Measurements from ENCODE around the gene ZCRB1.

Gene ZCRB1

DNA sequence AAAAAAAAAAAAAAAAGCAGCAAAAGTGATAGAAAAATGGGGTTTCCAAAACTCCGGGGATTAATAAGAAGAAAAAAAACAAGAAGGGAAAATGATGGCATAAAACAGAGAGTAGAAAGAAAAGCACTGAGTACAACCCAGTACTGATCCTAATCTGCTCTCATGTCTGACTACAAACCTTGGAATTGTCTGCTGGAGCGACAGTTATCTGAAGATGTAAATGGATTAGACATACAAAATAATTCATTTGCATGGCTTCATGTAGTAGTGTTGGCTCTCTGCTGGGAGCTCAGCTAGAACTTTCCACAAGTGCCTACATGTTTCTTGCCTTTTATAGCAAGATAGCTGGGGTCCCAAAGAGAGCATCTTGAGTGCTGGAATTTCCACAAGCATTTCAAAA is 34.2 kb downstream of the ZCRB1 start:
- no peak for TF ChIP-seq SIN3A (IDR thresholded peaks at IDR 0.05; ENCODE audit: borderline replicate concordance, insufficient read depth, low read length)
- TF ChIP-seq TAF1 (IDR thresholded peaks at IDR 0.05; ENCODE audit: borderline replicate concordance, insufficient read depth, low read length) = no peak
- no peak for TF ChIP-seq POLR2AphosphoS5 (IDR thresholded peaks at IDR 0.05; ENCODE audit: low read depth, low read length)
- TF ChIP-seq, protein P1, sequence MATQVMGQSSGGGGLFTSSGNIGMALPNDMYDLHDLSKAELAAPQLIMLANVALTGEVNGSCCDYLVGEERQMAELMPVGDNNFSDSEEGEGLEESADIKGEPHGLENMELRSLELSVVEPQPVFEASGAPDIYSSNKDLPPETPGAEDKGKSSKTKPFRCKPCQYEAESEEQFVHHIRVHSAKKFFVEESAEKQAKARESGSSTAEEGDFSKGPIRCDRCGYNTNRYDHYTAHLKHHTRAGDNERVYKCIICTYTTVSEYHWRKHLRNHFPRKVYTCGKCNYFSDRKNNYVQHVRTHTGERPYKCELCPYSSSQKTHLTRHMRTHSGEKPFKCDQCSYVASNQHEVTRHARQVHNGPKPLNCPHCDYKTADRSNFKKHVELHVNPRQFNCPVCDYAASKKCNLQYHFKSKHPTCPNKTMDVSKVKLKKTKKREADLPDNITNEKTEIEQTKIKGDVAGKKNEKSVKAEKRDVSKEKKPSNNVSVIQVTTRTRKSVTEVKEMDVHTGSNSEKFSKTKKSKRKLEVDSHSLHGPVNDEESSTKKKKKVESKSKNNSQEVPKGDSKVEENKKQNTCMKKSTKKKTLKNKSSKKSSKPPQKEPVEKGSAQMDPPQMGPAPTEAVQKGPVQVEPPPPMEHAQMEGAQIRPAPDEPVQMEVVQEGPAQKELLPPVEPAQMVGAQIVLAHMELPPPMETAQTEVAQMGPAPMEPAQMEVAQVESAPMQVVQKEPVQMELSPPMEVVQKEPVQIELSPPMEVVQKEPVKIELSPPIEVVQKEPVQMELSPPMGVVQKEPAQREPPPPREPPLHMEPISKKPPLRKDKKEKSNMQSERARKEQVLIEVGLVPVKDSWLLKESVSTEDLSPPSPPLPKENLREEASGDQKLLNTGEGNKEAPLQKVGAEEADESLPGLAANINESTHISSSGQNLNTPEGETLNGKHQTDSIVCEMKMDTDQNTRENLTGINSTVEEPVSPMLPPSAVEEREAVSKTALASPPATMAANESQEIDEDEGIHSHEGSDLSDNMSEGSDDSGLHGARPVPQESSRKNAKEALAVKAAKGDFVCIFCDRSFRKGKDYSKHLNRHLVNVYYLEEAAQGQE (IDR thresholded peaks at IDR 0.05; ENCODE audit: insufficient read depth in 1 of 2, low read depth in 2 of 2, low read length in 2 of 2) = no peak
- no peak for TF ChIP-seq FOXP2 (optimal IDR thresholded peaks at IDR 0.05; ENCODE audit: borderline replicate concordance, extremely low read depth, extremely low read length, insufficient read depth)

- TF ChIP-seq FOXP2 (optimal IDR thresholded peaks at IDR 0.05; ENCODE audit: borderline replicate concordance, extremely low read depth, extremely low read length, insufficient read depth) (no peak), SIN3A (IDR thresholded peaks at IDR 0.05; ENCODE audit: borderline replicate concordance, insufficient read depth, low read length) (no peak), TAF1 (IDR thresholded peaks at IDR 0.05; ENCODE audit: borderline replicate concordance, insufficient read depth, low read length) (no peak), POLR2AphosphoS5 (IDR thresholded peaks at IDR 0.05; ENCODE audit: low read depth, low read length) (no peak)
- TF ChIP-seq, protein P1 (IDR thresholded peaks at IDR 0.05; ENCODE audit: insufficient read depth in 1 of 2, low read depth in 2 of 2, low read length in 2 of 2) = no peak
Observed at GRCh38 chr12:42288544-42288943, 37.4 kb downstream of the ZCRB1 start.

DNA sequence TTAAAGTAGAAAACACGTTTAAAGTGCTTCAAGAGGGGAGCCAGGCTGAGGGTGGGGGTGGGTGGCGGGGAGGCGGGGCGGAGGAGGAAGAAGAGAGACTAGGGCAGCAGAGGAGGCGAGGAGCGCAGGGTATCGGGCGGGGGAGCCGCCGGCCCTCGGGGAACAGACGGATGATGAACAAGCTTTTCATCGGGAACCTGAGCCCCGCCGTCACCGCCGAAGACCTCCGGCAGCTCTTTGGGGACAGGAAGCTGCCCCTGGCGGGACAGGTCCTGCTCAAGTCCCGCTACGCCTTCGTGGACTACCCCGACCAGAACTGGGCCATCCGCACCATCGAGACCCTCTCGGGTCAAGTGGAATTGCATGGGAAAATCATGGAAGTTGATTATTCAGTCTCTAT is 39.2 kb downstream of the ZCRB1 start:
- TF ChIP-seq FOXP2 (optimal IDR thresholded peaks at IDR 0.05; ENCODE audit: borderline replicate concordance, extremely low read depth, extremely low read length, insufficient read depth) (no peak), SIN3A (IDR thresholded peaks at IDR 0.05; ENCODE audit: borderline replicate concordance, insufficient read depth, low read length) (no peak), TAF1 (IDR thresholded peaks at IDR 0.05; ENCODE audit: borderline replicate concordance, insufficient read depth, low read length) (no peak), POLR2AphosphoS5 (IDR thresholded peaks at IDR 0.05; ENCODE audit: low read depth, low read length) (no peak)
- TF ChIP-seq, protein P1 (IDR thresholded peaks at IDR 0.05; ENCODE audit: insufficient read depth in 1 of 2, low read depth in 2 of 2, low read length in 2 of 2) = no peak

GRCh38 chr12:42285431-42285830 is 40.5 kb downstream of the ZCRB1 start:
- TF ChIP-seq TAF1 (IDR thresholded peaks at IDR 0.05; ENCODE audit: borderline replicate concordance, insufficient read depth, low read length) (no peak), SIN3A (IDR thresholded peaks at IDR 0.05; ENCODE audit: borderline replicate concordance, insufficient read depth, low read length) (no peak), POLR2AphosphoS5 (IDR thresholded peaks at IDR 0.05; ENCODE audit: low read depth, low read length) (no peak), FOXP2 (optimal IDR thresholded peaks at IDR 0.05; ENCODE audit: borderline replicate concordance, extremely low read depth, extremely low read length, insufficient read depth) (no peak)
- TF ChIP-seq, protein P1 (IDR thresholded peaks at IDR 0.05; ENCODE audit: insufficient read depth in 1 of 2, low read depth in 2 of 2, low read length in 2 of 2) = no peak

DNA sequence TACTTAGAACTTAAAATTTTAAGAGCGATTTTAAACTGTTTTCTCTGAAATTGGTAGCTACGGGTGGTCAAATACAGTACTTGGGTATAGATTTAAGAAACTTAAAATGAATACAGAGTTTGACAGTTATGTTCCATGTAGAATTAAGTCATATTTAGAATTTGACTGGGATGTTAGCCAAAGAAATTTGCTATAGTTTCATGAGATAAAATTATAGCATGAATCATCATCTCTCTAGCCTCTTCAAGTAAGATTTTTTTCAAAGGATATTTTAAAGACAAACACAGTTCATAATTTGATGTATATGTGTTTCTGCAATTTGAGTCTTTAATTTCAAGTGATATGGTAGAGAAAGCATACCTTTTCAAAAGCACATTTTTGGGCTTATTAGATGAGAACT is 41.0 kb downstream of the ZCRB1 start:
- TF ChIP-seq SIN3A (IDR thresholded peaks at IDR 0.05; ENCODE audit: borderline replicate concordance, insufficient read depth, low read length) = no peak

Data from PFSK-1 (cell line).